Epidermal melanocyte (primary cell): Measurements from ENCODE around the gene CABLES1.

Experiments used
- DNase-seq: peaks from one replicate; pipeline ENCODE4 v3.0.0; 2011; ENCODE audit warnings: low spot score; ENCODE audit not compliant: insufficient read length

CABLES1 gene

GRCh38 chr18:23211146-23211545 lies 75.9 kb downstream of the CABLES1 start:
- DNase-seq: no peak

GRCh38 chr18:23212161-23212560 lies 76.9 kb downstream of the CABLES1 start:
- DNase-seq: no peak

- no peak for DNase-seq
Measured at GRCh38 chr18:23213200-23213599, 77.9 kb downstream of the CABLES1 start.

- no peak for DNase-seq
Measured at GRCh38 chr18:23217781-23218180, 82.5 kb downstream of the CABLES1 start.

GRCh38 chr18:23220355-23220754 lies 85.1 kb downstream of the CABLES1 start:
- no peak for DNase-seq

GRCh38 chr18:23223641-23224040 lies 88.4 kb downstream of the CABLES1 start:
- no peak for DNase-seq

GRCh38 chr18:23225503-23225902 lies 90.2 kb downstream of the CABLES1 start:
- no peak for DNase-seq

- DNase-seq: no peak
Measured at GRCh38 chr18:23226391-23226790, 91.1 kb downstream of the CABLES1 start.

GRCh38 chr18:23226930-23227725 lies 91.8 kb downstream of the CABLES1 start:
- no peak for DNase-seq

- no peak for DNase-seq
Measured at GRCh38 chr18:23227726-23228070, 92.4 kb downstream of the CABLES1 start.

GRCh38 chr18:23228102-23229061 lies 93.1 kb downstream of the CABLES1 start:
- DNase-seq: no peak

- no peak for DNase-seq
Measured at GRCh38 chr18:23229472-23229871, 94.2 kb downstream of the CABLES1 start.

GRCh38 chr18:23230686-23231085 lies 95.4 kb downstream of the CABLES1 start:
- DNase-seq: no peak

GRCh38 chr18:23231340-23232021 lies 96.2 kb downstream of the CABLES1 start:
- DNase-seq: peak; percentile 61

GRCh38 chr18:23232331-23232730 lies 97.0 kb downstream of the CABLES1 start:
- no peak for DNase-seq

GRCh38 chr18:23234619-23235018 lies 99.3 kb downstream of the CABLES1 start:
- no peak for DNase-seq

- DNase-seq: no peak
Measured at GRCh38 chr18:23235336-23235735, 100.1 kb downstream of the CABLES1 start.

GRCh38 chr18:23235860-23236259 lies 100.6 kb downstream of the CABLES1 start:
- no peak for DNase-seq

GRCh38 chr18:23236876-23237468 lies 101.7 kb downstream of the CABLES1 start:
- no peak for DNase-seq

GRCh38 chr18:23237524-23238151 lies 102.4 kb downstream of the CABLES1 start:
- DNase-seq: no peak

- no peak for DNase-seq
Measured at GRCh38 chr18:23238152-23238531, 102.9 kb downstream of the CABLES1 start.
